Activated naive CD4-positive, alpha-beta T cell treated with anti-CD3 and anti-CD28 coated beads, Interleukin-2, amount 10 ng/mL, durations not matched to agents 7 days and 5 days (primary cell): ENCODE results near the gene ZDHHC14.

Experiments
- CTCF ChIA-PET: fragments of 350-600 bp; sonication (Branson Sonifier 250); formaldehyde crosslinking; loops from one replicate; lab custom pipeline; 2021; ENCODE audit warnings: antibody characterized with exemption; lab: Charles Lee
- DNase-seq: peaks from one replicate; pipeline ENCODE4 v3.0.0-alpha.2; 2020
- H3K27ac Mint-ChIP-seq: one replicate; pipeline ENCODE4 v1.8.0; 2021; ENCODE audit warnings: mild to moderate bottlenecking, moderate library complexity, mixed read lengths
- H3K27me3 Mint-ChIP-seq: one replicate; pipeline ENCODE4 v1.8.0; 2021; ENCODE audit warnings: mild to moderate bottlenecking, mixed read lengths
- H3K36me3 Mint-ChIP-seq: one replicate; pipeline ENCODE4 v1.8.0; 2021; ENCODE audit warnings: mixed read lengths
- H3K4me1 Mint-ChIP-seq: one replicate; pipeline ENCODE4 v1.8.0; 2021; ENCODE audit warnings: mixed read lengths
- H3K4me3 Mint-ChIP-seq: one replicate; pipeline ENCODE4 v1.8.0; 2021; ENCODE audit warnings: mild to moderate bottlenecking, moderate library complexity, mixed read lengths
- H3K9me3 Mint-ChIP-seq: one replicate; pipeline ENCODE4 v1.8.0; 2021; ENCODE audit warnings: mixed read lengths

The ZDHHC14 gene

GRCh38 chr6:157625764-157626163 is 244.8 kb downstream of the ZDHHC14 start:
- Mint-ChIP-seq H3K4me3 (no peak overlapping the region), H3K36me3 (no peaks in the 10 kb centered on the region), H3K27ac (no peak overlapping the region), H3K9me3 (peaks cover 9% of the 10 kb centered on the region), H3K27me3 (peaks cover 4% of the 10 kb centered on the region), H3K4me1 (peaks cover 6% of the 10 kb centered on the region)
- DNase-seq: no peak
- CTCF ChIA-PET: interaction anchor here (0.5 kb wide), 1 partner anchor 17 kb away, joined by 3 read pairs; no protein-coding TSS in a partner anchor

GRCh38 chr6:157627195-157627966 is 246.4 kb downstream of the ZDHHC14 start:
- H3K36me3 Mint-ChIP-seq: no peaks in the 10 kb centered on the region
- no peaks in the 10 kb centered on the region for H3K27me3 Mint-ChIP-seq
- no peak overlapping the region for H3K27ac Mint-ChIP-seq
- CTCF ChIA-PET: interaction anchor here (0.7 kb wide), 1 partner anchor 313 kb away, joined by 3 read pairs; no protein-coding TSS in a partner anchor
- no peak overlapping the region for H3K4me3 Mint-ChIP-seq
- H3K9me3 Mint-ChIP-seq: peaks cover 9% of the 10 kb centered on the region
- peaks cover 6% of the 10 kb centered on the region for H3K4me1 Mint-ChIP-seq
- no peak for DNase-seq

GRCh38 chr6:157628463-157628862 is 247.5 kb downstream of the ZDHHC14 start:
- H3K27me3 Mint-ChIP-seq: no peaks in the 10 kb centered on the region

GRCh38 chr6:157629220-157629619 is 248.2 kb downstream of the ZDHHC14 start:
- Mint-ChIP-seq H3K9me3 (no peaks in the 10 kb centered on the region), H3K4me3 (no peak overlapping the region), H3K36me3 (no peaks in the 10 kb centered on the region), H3K27ac (no peak overlapping the region), H3K27me3 (no peaks in the 10 kb centered on the region), H3K4me1 (peaks cover 6% of the 10 kb centered on the region)
- no peak for DNase-seq
- CTCF ChIA-PET: no interaction called here

More at GRCh38 chr6:157628463-157628862, 247.5 kb downstream of the ZDHHC14 start:
- Mint-ChIP-seq H3K9me3 (no peaks in the 10 kb centered on the region), H3K4me1 (peaks cover 6% of the 10 kb centered on the region), H3K4me3 (no peak overlapping the region), H3K36me3 (no peaks in the 10 kb centered on the region), H3K27ac (no peak overlapping the region)
- CTCF ChIA-PET: no interaction called here
- DNase-seq: no peak

- Mint-ChIP-seq H3K27ac (no peak overlapping the region), H3K4me1 (peaks cover 6% of the 10 kb centered on the region), H3K9me3 (no peaks in the 10 kb centered on the region), H3K4me3 (no peak overlapping the region), H3K36me3 (no peaks in the 10 kb centered on the region), H3K27me3 (no peaks in the 10 kb centered on the region)
- no peak for DNase-seq
- CTCF ChIA-PET: interaction anchor here (1.0 to 1.2 kb wide), 2 partner anchors 37 to 113 kb away, joined by 3 read pairs; no protein-coding TSS in a partner anchor
Observed at GRCh38 chr6:157630463-157631080, 249.6 kb downstream of the ZDHHC14 start.

- no peak for DNase-seq
- Mint-ChIP-seq H3K36me3 (no peaks in the 10 kb centered on the region), H3K27ac (no peak overlapping the region), H3K9me3 (no peaks in the 10 kb centered on the region), H3K4me3 (no peak overlapping the region), H3K27me3 (peaks cover 2% of the 10 kb centered on the region), H3K4me1 (peaks cover 6% of the 10 kb centered on the region)
- CTCF ChIA-PET: interaction anchor here (1.0 kb wide), 1 partner anchor 113 kb away, joined by 3 read pairs; no protein-coding TSS in a partner anchor
Observed at GRCh38 chr6:157631412-157631811, 250.4 kb downstream of the ZDHHC14 start.

- Mint-ChIP-seq H3K4me3 (no peak overlapping the region), H3K27ac (no peak overlapping the region), H3K27me3 (peaks cover 4% of the 10 kb centered on the region), H3K36me3 (no peaks in the 10 kb centered on the region), H3K9me3 (no peaks in the 10 kb centered on the region), H3K4me1 (peaks cover 6% of the 10 kb centered on the region)
- CTCF ChIA-PET: no interaction called here
- DNase-seq: no peak
Observed at GRCh38 chr6:157631838-157632614, 251.0 kb downstream of the ZDHHC14 start.

GRCh38 chr6:157632821-157633220 is 251.8 kb downstream of the ZDHHC14 start:
- no peaks in the 10 kb centered on the region for H3K9me3 Mint-ChIP-seq
- no peak overlapping the region for H3K4me3 Mint-ChIP-seq
- H3K4me1 Mint-ChIP-seq: peaks cover 6% of the 10 kb centered on the region
- no peak overlapping the region for H3K27ac Mint-ChIP-seq
- peaks cover 4% of the 10 kb centered on the region for H3K27me3 Mint-ChIP-seq
- no peak for DNase-seq
- CTCF ChIA-PET: no interaction called here
- no peaks in the 10 kb centered on the region for H3K36me3 Mint-ChIP-seq

- Mint-ChIP-seq H3K4me1 (peaks cover 3% of the 10 kb centered on the region), H3K4me3 (no peak overlapping the region), H3K9me3 (no peaks in the 10 kb centered on the region), H3K27me3 (peaks cover 21% of the 10 kb centered on the region), H3K36me3 (no peaks in the 10 kb centered on the region), H3K27ac (no peak overlapping the region)
- CTCF ChIA-PET: no interaction called here
- no peak for DNase-seq
Observed at GRCh38 chr6:157634546-157634945, 253.6 kb downstream of the ZDHHC14 start.

- Mint-ChIP-seq H3K4me1 (peaks cover 10% of the 10 kb centered on the region), H3K4me3 (no peak overlapping the region), H3K27ac (no peak overlapping the region), H3K9me3 (no peaks in the 10 kb centered on the region), H3K36me3 (no peaks in the 10 kb centered on the region), H3K27me3 (peaks cover 32% of the 10 kb centered on the region)
- no peak for DNase-seq
- CTCF ChIA-PET: no interaction called here
Observed at GRCh38 chr6:157635388-157636244, 254.6 kb downstream of the ZDHHC14 start.

GRCh38 chr6:157637516-157637915 is 256.5 kb downstream of the ZDHHC14 start:
- no peak overlapping the region for H3K27ac Mint-ChIP-seq
- H3K4me1 Mint-ChIP-seq: peaks cover 10% of the 10 kb centered on the region
- no peak overlapping the region for H3K4me3 Mint-ChIP-seq
- DNase-seq: no peak
- H3K36me3 Mint-ChIP-seq: no peaks in the 10 kb centered on the region
- H3K9me3 Mint-ChIP-seq: no peaks in the 10 kb centered on the region
- peaks cover 37% of the 10 kb centered on the region for H3K27me3 Mint-ChIP-seq
- CTCF ChIA-PET: interaction anchor here (1.2 kb wide), 1 partner anchor 29 kb away, joined by 3 read pairs; no protein-coding TSS in a partner anchor

- Mint-ChIP-seq H3K9me3 (no peaks in the 10 kb centered on the region), H3K27ac (no peak overlapping the region), H3K4me3 (no peak overlapping the region), H3K27me3 (peaks cover 37% of the 10 kb centered on the region), H3K4me1 (peaks cover 10% of the 10 kb centered on the region), H3K36me3 (no peaks in the 10 kb centered on the region)
- no peak for DNase-seq
- CTCF ChIA-PET: interaction anchor here (1.2 kb wide), 1 partner anchor 29 kb away, joined by 3 read pairs; no protein-coding TSS in a partner anchor
Observed at GRCh38 chr6:157637941-157638662, 257.1 kb downstream of the ZDHHC14 start.

- Mint-ChIP-seq H3K9me3 (no peaks in the 10 kb centered on the region), H3K27ac (no peak overlapping the region), H3K27me3 (peaks cover 37% of the 10 kb centered on the region), H3K4me3 (no peak overlapping the region), H3K36me3 (no peaks in the 10 kb centered on the region), H3K4me1 (peaks cover 10% of the 10 kb centered on the region)
- no peak for DNase-seq
- CTCF ChIA-PET: no interaction called here
Observed at GRCh38 chr6:157638779-157639178, 257.8 kb downstream of the ZDHHC14 start.
